Hepatocyte (in vitro differentiated cells): ENCODE measurements around the gene SLC25A28. TPM values are rescaled to one million over a fixed set of nuclear protein-coding genes. Genes with fewer than 3 reads are reported as not detected.

Source experiments
- DNase-seq: peaks from one replicate; pipeline ENCODE4 v3.0.0-alpha.2; 2016; ENCODE audit warnings: low spot score
- H2AFZ ChIP-seq: fragments of 200-600 bp; sonication (generic); 2 replicates; pipeline ENCODE4 v1.6.0; 2016; ENCODE audit warnings: antibody characterized with exemption, mild to moderate bottlenecking
- H3K27ac ChIP-seq: fragments of 200-600 bp; sonication (generic); 2 replicates; pipeline ENCODE4 v1.5.1; 2016; ENCODE audit warnings: mild to moderate bottlenecking
- H3K27me3 ChIP-seq: fragments of 200-600 bp; sonication (generic); 2 replicates; pipeline ENCODE4 v1.6.1; 2016
- H3K36me3 ChIP-seq: fragments of 200-600 bp; sonication (generic); replicated peaks from 2 replicates; pipeline ENCODE4 v1.5.1; 2016; ENCODE audit warnings: low read depth; ENCODE audit not compliant: insufficient read depth
- H3K4me1 ChIP-seq: fragments of 200-600 bp; sonication (generic); 2 replicates; pipeline ENCODE4 v1.5.1; 2016; ENCODE audit warnings: mild to moderate bottlenecking, moderate library complexity; ENCODE audit not compliant: insufficient read depth
- H3K4me2 ChIP-seq: fragments of 200-600 bp; sonication (generic); 2 replicates; pipeline ENCODE4 v1.6.0; 2016
- H3K4me3 ChIP-seq: fragments of 200-600 bp; sonication (generic); 2 replicates; pipeline ENCODE4 v1.5.1; 2016; ENCODE audit warnings: mild to moderate bottlenecking
- H3K79me2 ChIP-seq: fragments of 200-600 bp; sonication (generic); 2 replicates; pipeline ENCODE4 v1.6.0; 2017; ENCODE audit warnings: mild to moderate bottlenecking
- H3K9me2 ChIP-seq: fragments of 200-600 bp; sonication (generic); replicated peaks from 2 replicates; pipeline ENCODE4 v1.6.0; 2017; ENCODE audit warnings: mild to moderate bottlenecking; ENCODE audit not compliant: insufficient read depth
- H3K9me3 ChIP-seq: fragments of 200-600 bp; sonication (generic); 2 replicates; pipeline ENCODE4 v1.5.1; 2016; ENCODE audit warnings: low read depth, mild to moderate bottlenecking
- H4K20me1 ChIP-seq: fragments of 200-600 bp; sonication (generic); 2 replicates; pipeline ENCODE4 v1.6.0; 2016; ENCODE audit warnings: mild to moderate bottlenecking; ENCODE audit not compliant: insufficient read depth, poor library complexity, severe bottlenecking
- CTCF ChIP-seq: fragments of 200-600 bp; sonication (generic); IDR thresholded peaks from 2 replicates; pipeline ENCODE4 v1.5.1; 2016; ENCODE audit warnings: antibody characterized with exemption, mild to moderate bottlenecking; ENCODE audit not compliant: poor library complexity
- EZH2 ChIP-seq: fragments of 200-600 bp; sonication (generic); IDR thresholded peaks from 2 replicates; pipeline ENCODE4 v1.6.1; 2016; ENCODE audit warnings: antibody characterized with exemption, mild to moderate bottlenecking, borderline replicate concordance
- EZH2phosphoT487 ChIP-seq: fragments of 200-600 bp; sonication (generic); IDR thresholded peaks from one replicate; pipeline ENCODE4 v1.6.1; 2018; ENCODE audit warnings: antibody characterized with exemption, mild to moderate bottlenecking, low read depth, moderate library complexity; ENCODE audit not compliant: unreplicated experiment, severe bottlenecking
- WGBS: methylation state at CpG from one replicate; pipeline ENCODE4 v1.1.6; 2016; ENCODE audit warnings: low lambda C conversion rate; ENCODE audit errors: missing lambda C conversion rate; 5-methylcytosine and 5-hydroxymethylcytosine counted together
- polyA plus RNA-seq: library from polyadenylated mRNA; unstranded; fragments of >200 nt; fragmentation: Nextera tagmentation; extraction: Ambion mirVana; gene quantifications from 2 replicates; pipeline ENCODE4 v1.2.1, GENCODE V29; 2016
- total RNA-seq: library from RNA; depleted of rRNA; stranded (reverse); fragments of >200 nt; gene quantifications from 2 replicates; pipeline ENCODE4 v1.2.3, GENCODE V29; 2014

The SLC25A28 gene
- total and polyA plus RNA-seq, 2 experiments from 2014 or later: 15.8 to 33.7 TPM

DNA sequence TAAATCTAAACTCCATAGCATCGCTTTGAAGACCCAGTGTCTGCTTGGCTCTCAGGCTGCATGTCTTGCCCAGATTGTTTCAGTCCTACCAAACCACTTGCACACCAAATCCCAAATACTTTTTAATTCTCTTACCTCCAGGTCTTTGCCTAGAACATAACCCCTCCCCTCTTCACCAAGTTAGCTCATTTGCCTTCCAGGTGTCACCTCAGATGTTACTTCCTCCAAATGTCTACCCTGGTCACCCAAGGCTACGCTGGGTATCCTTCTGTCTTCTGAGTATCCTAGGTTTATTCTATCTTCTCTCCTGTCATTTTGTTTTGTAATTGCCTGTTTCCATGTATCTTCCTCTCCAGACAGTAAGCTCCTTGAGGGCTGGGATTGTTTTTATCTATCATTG, 11.1 kb downstream of the SLC25A28 start:
- Histone ChIP-seq H3K9me3 (no peaks in the 10 kb centered on the region), H4K20me1 (no peaks in the 10 kb centered on the region), H3K4me1 (no peaks in the 10 kb centered on the region), H3K79me2 (no peaks in the 10 kb centered on the region), H2AFZ (no peak overlapping the region), H3K27ac (no peak overlapping the region), H3K4me2 (no peak overlapping the region), H3K36me3 (peaks cover 6% of the 10 kb centered on the region), H3K9me2 (no peaks in the 10 kb centered on the region), H3K27me3 (no peaks in the 10 kb centered on the region), H3K4me3 (no peak overlapping the region)
- no peak for TF ChIP-seq CTCF
- TF ChIP-seq EZH2phosphoT487: no peak
- TF ChIP-seq EZH2: no peak
- WGBS: 94% methylated on average over 2 of the region's 2 CpGs
- no peak for DNase-seq

DNA sequence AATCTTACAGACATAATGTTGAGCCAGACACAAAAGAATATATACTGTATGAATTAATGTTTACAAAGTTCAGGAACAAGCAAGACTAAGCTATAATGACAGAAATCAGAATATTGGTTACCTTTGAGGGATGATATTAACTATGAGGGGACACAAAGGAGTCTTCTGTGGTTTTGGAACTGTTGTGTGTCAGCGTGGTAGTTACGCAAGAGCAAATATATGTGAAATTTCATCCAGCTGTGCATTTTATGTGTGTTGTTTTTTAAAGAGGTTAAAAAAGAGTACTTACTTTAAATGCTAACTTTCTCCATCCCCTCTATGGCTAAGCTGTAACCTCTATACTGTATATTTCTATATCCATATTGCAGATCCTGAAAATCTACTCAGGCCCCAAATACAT, 14.9 kb downstream of the SLC25A28 start:
- Histone ChIP-seq H3K4me3 (no peak overlapping the region), H3K27me3 (no peaks in the 10 kb centered on the region), H3K9me2 (no peaks in the 10 kb centered on the region), H3K9me3 (no peaks in the 10 kb centered on the region), H3K79me2 (no peaks in the 10 kb centered on the region), H4K20me1 (no peaks in the 10 kb centered on the region), H3K36me3 (peaks cover 5% of the 10 kb centered on the region), H3K27ac (no peak overlapping the region), H3K4me2 (no peak overlapping the region), H2AFZ (no peak overlapping the region), H3K4me1 (no peaks in the 10 kb centered on the region)
- 62% methylated on average over 2 of the region's 2 CpGs for WGBS
- TF ChIP-seq EZH2phosphoT487 (no peak), EZH2 (no peak), CTCF (no peak)
- no peak for DNase-seq

DNA sequence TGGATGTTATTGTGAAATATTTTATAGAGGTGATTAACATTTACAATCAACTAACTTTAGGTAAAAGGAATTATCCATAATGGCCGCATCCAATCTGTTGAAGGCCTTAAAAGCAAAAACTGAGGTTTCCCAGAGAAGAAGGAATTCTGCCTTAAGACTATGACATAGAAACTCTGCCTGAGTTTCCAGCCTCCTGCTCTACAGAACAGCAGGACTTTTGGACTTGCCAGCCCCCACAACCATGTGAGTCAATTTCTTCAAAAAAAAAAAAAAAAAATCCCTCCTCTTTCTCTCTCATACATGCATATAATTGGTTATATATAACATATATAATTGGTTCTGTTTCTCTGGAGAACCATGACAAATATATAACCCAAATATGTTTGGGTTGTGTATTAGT, 15.4 kb downstream of the SLC25A28 start:
- WGBS: 68% methylated on average over 1 of the region's 1 CpG
- H3K4me3 ChIP-seq: no peak overlapping the region
- TF ChIP-seq EZH2 (no peak), CTCF (no peak), EZH2phosphoT487 (no peak)

GRCh38 chr10:99598781-99599509, 21.3 kb downstream of the SLC25A28 start:
- peaks cover 2% of the 10 kb centered on the region for H3K27me3 ChIP-seq
- H3K79me2 ChIP-seq: no peaks in the 10 kb centered on the region
- H4K20me1 ChIP-seq: no peaks in the 10 kb centered on the region
- WGBS: 69% methylated on average over 8 of the region's 8 CpGs
- no peak for TF ChIP-seq EZH2phosphoT487
- TF ChIP-seq CTCF: no peak
- TF ChIP-seq EZH2: no peak
- no peaks in the 10 kb centered on the region for H3K9me2 ChIP-seq
- H3K27ac ChIP-seq: no peak overlapping the region
- H3K4me3 ChIP-seq: no peak overlapping the region
- H3K36me3 ChIP-seq: no peaks in the 10 kb centered on the region
- DNase-seq: no peak
- H3K4me2 ChIP-seq: no peak overlapping the region
- H3K9me3 ChIP-seq: no peaks in the 10 kb centered on the region
- no peak overlapping the region for H2AFZ ChIP-seq
- H3K4me1 ChIP-seq: no peaks in the 10 kb centered on the region

More for the DNA sequence above, 15.4 kb downstream of the SLC25A28 start:
- Histone ChIP-seq H3K27me3 (no peaks in the 10 kb centered on the region), H3K27ac (no peak overlapping the region), H2AFZ (no peak overlapping the region), H3K4me2 (no peak overlapping the region), H3K79me2 (no peaks in the 10 kb centered on the region), H3K4me1 (no peaks in the 10 kb centered on the region), H4K20me1 (no peaks in the 10 kb centered on the region), H3K9me2 (no peaks in the 10 kb centered on the region), H3K36me3 (peaks cover under 1% of the 10 kb centered on the region), H3K9me3 (no peaks in the 10 kb centered on the region)
- DNase-seq: no peak
